ENCODE results near the gene NFATC2IP. TPM values are rescaled to one million over a fixed set of nuclear protein-coding genes. Genes with fewer than 3 reads are reported as not detected.
"Not testable (repeated sequence)": the region's sequence is repeated elsewhere in the genome, so short reads cannot be mapped to it uniquely, and the experiment has no call there.

NFATC2IP gene
- total and polyA plus RNA-seq, 4 donors = 6.9 to 38.5 (median 29.6) TPM

GRCh38 chr16:28924399-28924761 is 26.4 kb upstream of the NFATC2IP start:
- Histone ChIP-seq H3K36me3 (ENCODE audit: control insufficient read depth in 1 of 2, insufficient read depth in 2 of 2, low read length in 1 of 2) (no peaks in the 10 kb centered on the region), H3K27me3 (ENCODE audit: control insufficient read depth in 1 of 2, insufficient read depth in 2 of 2, low read length in 1 of 2) (no peaks in the 10 kb centered on the region), H3K4me3 (ENCODE audit: low read length in 2 of 2) (peak overlapping the region in 1 of 2 donors; percentile 88), H3K4me1 (ENCODE audit: control insufficient read depth in 1 of 2, insufficient read depth in 2 of 2, low read length in 2 of 2) (no peaks in the 10 kb centered on the region), H3K9me3 (ENCODE audit: control insufficient read depth, low read length) (no peaks in the 10 kb centered on the region), H3K27ac (ENCODE audit: low read depth in 1 of 2, low read length in 2 of 2) (no peak overlapping the region)
- ATAC-seq (ENCODE audit: low FRiP score) (peak; percentile 15), DNase-seq (no peak)
- WGBS, 2 donors = 19 to 22% methylated on average over 15 of the region's 15 CpGs
- intact Hi-C loops (cut with DNase I) = loop anchor here in 1 of 2 donors (1.0 kb wide), 1 partner anchor 44 kb away; no protein-coding TSS in a partner anchor

DNA sequence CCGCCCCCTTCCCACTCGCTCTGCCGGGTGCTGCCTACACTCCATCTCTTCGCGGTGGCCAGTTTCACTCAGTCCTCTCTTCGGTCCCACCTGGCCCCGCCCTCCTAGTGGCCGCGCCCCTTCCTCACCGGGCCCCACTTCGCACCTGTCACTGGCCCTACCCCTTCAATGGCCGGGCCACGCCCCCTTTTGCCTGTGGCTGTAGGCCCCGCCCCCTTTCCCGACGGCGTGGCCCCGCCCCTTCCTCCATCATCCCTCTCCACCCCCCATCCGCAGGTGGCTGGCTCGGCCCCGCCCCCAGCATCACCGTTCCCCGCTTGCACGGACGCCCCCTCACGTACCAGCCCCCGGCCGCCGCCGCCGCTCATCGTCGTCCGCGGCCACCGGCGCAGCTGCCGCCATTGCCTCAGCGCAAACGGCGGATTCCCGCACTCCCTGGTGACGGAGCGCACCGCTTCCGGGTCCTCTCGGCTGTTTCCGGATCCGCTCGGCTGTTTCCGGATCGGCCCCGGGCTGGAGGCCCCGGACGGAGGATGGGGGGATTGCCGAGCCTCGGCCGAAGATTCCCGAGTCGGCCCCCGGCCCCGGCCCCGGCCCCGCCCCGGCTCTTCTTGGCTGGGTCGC is 25.9 kb upstream of the NFATC2IP start, which contains the start of gene RABEP2:
TSS of gene RABEP2 (minus strand) at position 477 of the 624 bp plus-strand sequence. CDS start at position 402, 75 bp downstream.
- WGBS, 2 donors = 0 to 1% methylated on average over 63 to 66 of the region's 66 CpGs
- Histone ChIP-seq H3K27me3 (ENCODE audit: control insufficient read depth in 1 of 2, insufficient read depth in 2 of 2, low read length in 1 of 2) (no peaks in the 10 kb centered on the region), H3K36me3 (ENCODE audit: control insufficient read depth in 1 of 2, insufficient read depth in 2 of 2, low read length in 1 of 2) (no peaks in the 10 kb centered on the region), H3K4me3 (ENCODE audit: low read length in 2 of 2) (peak within 1 kb of the TSS; percentile 88 to 94), H3K9me3 (ENCODE audit: control insufficient read depth, low read length) (no peaks in the 10 kb centered on the region), H3K27ac (ENCODE audit: low read depth in 1 of 2, low read length in 2 of 2) (peak within 1 kb of the TSS; percentile 78 to 97), H3K4me1 (ENCODE audit: control insufficient read depth in 1 of 2, insufficient read depth in 2 of 2, low read length in 2 of 2) (no peaks in the 10 kb centered on the region)
- intact Hi-C loops (cut with DNase I) = loop anchor here (1.0 to 5.0 kb wide), 2 partner anchors 45 to 63 kb away; partner anchors contain the start of gene SH2B1 (in 1 of the 2)
- DNase-seq (peak; percentile 95 to 98), ATAC-seq (ENCODE audit: low FRiP score) (peak; percentile 98)

- no peaks in the 10 kb centered on the region for H3K9me3 ChIP-seq (ENCODE audit: control insufficient read depth, low read length)
- H3K36me3 ChIP-seq (ENCODE audit: control insufficient read depth in 1 of 2, insufficient read depth in 2 of 2, low read length in 1 of 2) = no peaks in the 10 kb centered on the region
- ATAC-seq (ENCODE audit: low FRiP score) = peak; percentile 81
- intact Hi-C loops (cut with DNase I) = loop anchor here in 1 of 2 donors (5.0 kb wide), 1 partner anchor 63 kb away; the partner anchor contains the start of gene SH2B1
- H3K4me3 ChIP-seq (ENCODE audit: low read length in 2 of 2) = peak overlapping the region; percentile 88 to 94
- H3K27ac ChIP-seq (ENCODE audit: low read depth in 1 of 2, low read length in 2 of 2) = peak overlapping the region; percentile 78 to 97
- whole genome bisulfite sequencing, 2 donors = 0 to 1% methylated on average over 48 of the region's 48 CpGs
- DNase-seq = peak; percentile 89 to 92
- H3K4me1 ChIP-seq (ENCODE audit: control insufficient read depth in 1 of 2, insufficient read depth in 2 of 2, low read length in 2 of 2) = no peaks in the 10 kb centered on the region
- H3K27me3 ChIP-seq (ENCODE audit: control insufficient read depth in 1 of 2, insufficient read depth in 2 of 2, low read length in 1 of 2) = no peaks in the 10 kb centered on the region
These were observed 25.1 kb upstream of the NFATC2IP start for GRCh38 chr16:28925386-28926228.

- 64 to 65% methylated on average over 2 of the region's 2 CpGs for WGBS, 2 donors
- H3K27ac ChIP-seq (ENCODE audit: low read depth in 1 of 2, low read length in 2 of 2); H3K4me3 ChIP-seq (ENCODE audit: low read length in 2 of 2); ATAC-seq (ENCODE audit: low FRiP score); H3K27me3 ChIP-seq (ENCODE audit: control insufficient read depth in 1 of 2, insufficient read depth in 2 of 2, low read length in 1 of 2); DNase-seq; H3K36me3 ChIP-seq (ENCODE audit: control insufficient read depth in 1 of 2, insufficient read depth in 2 of 2, low read length in 1 of 2); H3K4me1 ChIP-seq (ENCODE audit: control insufficient read depth in 1 of 2, insufficient read depth in 2 of 2, low read length in 2 of 2); H3K9me3 ChIP-seq (ENCODE audit: control insufficient read depth, low read length): not testable (repeated sequence)
- intact Hi-C loops (cut with DNase I) = loop anchor here in 1 of 2 donors (5.0 kb wide), 1 partner anchor 64 kb away; the partner anchor contains the start of gene SH2B1
These were observed 24.5 kb upstream of the NFATC2IP start for GRCh38 chr16:28926284-28926683.

DNA sequence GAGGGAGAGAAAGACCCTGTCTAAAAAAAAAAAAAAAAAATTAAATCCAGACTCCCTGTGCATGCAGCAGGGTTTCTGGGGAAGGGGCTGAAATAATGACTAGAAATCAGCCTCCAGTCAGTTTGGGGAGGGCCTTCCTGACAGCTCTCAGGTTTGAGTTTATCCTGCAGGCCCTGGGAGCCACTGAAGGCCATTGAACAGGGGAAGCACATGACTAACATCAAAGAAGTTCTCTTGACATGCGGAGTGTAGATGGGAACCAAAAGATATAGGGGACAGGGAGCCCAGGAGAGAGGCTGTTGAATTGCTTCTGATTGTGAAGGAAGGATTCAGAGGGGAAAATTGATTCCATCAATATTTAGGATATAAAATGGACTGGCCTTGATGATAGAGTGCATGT is 22.9 kb upstream of the NFATC2IP start:
- Histone ChIP-seq H3K27ac (ENCODE audit: low read depth in 1 of 2, low read length in 2 of 2) (no peak overlapping the region), H3K27me3 (ENCODE audit: control insufficient read depth in 1 of 2, insufficient read depth in 2 of 2, low read length in 1 of 2) (no peaks in the 10 kb centered on the region), H3K36me3 (ENCODE audit: control insufficient read depth in 1 of 2, insufficient read depth in 2 of 2, low read length in 1 of 2) (no peaks in the 10 kb centered on the region), H3K4me3 (ENCODE audit: low read length in 2 of 2) (no peak overlapping the region), H3K4me1 (ENCODE audit: control insufficient read depth in 1 of 2, insufficient read depth in 2 of 2, low read length in 2 of 2) (no peaks in the 10 kb centered on the region), H3K9me3 (ENCODE audit: control insufficient read depth, low read length) (no peaks in the 10 kb centered on the region)
- 92% methylated on average over 1 of the region's 1 CpG for WGBS, 2 donors
- no peak for ATAC-seq (ENCODE audit: low FRiP score)
- no peak for DNase-seq
- intact Hi-C loops (cut with DNase I) = loop anchor here in 1 of 2 donors (5.0 kb wide), 1 partner anchor 66 kb away; the partner anchor contains the start of gene SH2B1

GRCh38 chr16:28930203-28930602 is 20.5 kb upstream of the NFATC2IP start:
- intact Hi-C loops (cut with DNase I) = no loop called here
- no peak overlapping the region for H3K4me3 ChIP-seq (ENCODE audit: low read length in 2 of 2)
- H3K27me3 ChIP-seq (ENCODE audit: control insufficient read depth in 1 of 2, insufficient read depth in 2 of 2, low read length in 1 of 2) = no peaks in the 10 kb centered on the region
- H3K4me1 ChIP-seq (ENCODE audit: control insufficient read depth in 1 of 2, insufficient read depth in 2 of 2, low read length in 2 of 2) = no peaks in the 10 kb centered on the region
- no peak for ATAC-seq (ENCODE audit: low FRiP score)
- no peak overlapping the region for H3K27ac ChIP-seq (ENCODE audit: low read depth in 1 of 2, low read length in 2 of 2)
- WGBS, 2 donors = 87 to 97% methylated on average over 3 of the region's 3 CpGs
- no peaks in the 10 kb centered on the region for H3K36me3 ChIP-seq (ENCODE audit: control insufficient read depth in 1 of 2, insufficient read depth in 2 of 2, low read length in 1 of 2)
- no peak for DNase-seq
- no peaks in the 10 kb centered on the region for H3K9me3 ChIP-seq (ENCODE audit: control insufficient read depth, low read length)

DNA sequence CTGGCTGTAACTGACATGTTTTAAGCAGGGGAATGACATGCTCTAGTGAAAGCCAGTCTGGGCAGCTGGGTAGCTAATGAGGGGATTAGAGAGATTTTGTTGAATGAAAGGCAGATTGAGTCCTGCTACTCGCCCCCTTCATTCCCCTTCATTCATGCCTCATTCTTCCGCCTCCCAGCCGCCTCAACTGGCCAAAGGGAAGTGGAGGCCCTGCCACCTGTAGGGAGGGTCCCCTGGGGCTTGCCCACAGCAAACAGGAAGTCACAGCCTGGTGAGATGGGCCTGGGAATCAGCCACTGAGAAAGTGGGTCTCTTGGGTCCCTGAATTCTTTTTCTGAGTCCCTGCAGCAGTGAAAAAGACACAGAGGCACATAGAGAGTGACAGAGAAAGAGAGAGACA is 20.1 kb upstream of the NFATC2IP start:
- Histone ChIP-seq H3K9me3 (ENCODE audit: control insufficient read depth, low read length) (no peaks in the 10 kb centered on the region), H3K4me3 (ENCODE audit: low read length in 2 of 2) (no peak overlapping the region), H3K36me3 (ENCODE audit: control insufficient read depth in 1 of 2, insufficient read depth in 2 of 2, low read length in 1 of 2) (no peaks in the 10 kb centered on the region), H3K4me1 (ENCODE audit: control insufficient read depth in 1 of 2, insufficient read depth in 2 of 2, low read length in 2 of 2) (no peaks in the 10 kb centered on the region), H3K27ac (ENCODE audit: low read depth in 1 of 2, low read length in 2 of 2) (no peak overlapping the region), H3K27me3 (ENCODE audit: control insufficient read depth in 1 of 2, insufficient read depth in 2 of 2, low read length in 1 of 2) (no peaks in the 10 kb centered on the region)
- ATAC-seq (ENCODE audit: low FRiP score) (no peak), DNase-seq (no peak)
- intact Hi-C loops (cut with DNase I) = no loop called here
- whole genome bisulfite sequencing, 2 donors = 81 to 86% methylated on average over 3 of the region's 3 CpGs

DNA sequence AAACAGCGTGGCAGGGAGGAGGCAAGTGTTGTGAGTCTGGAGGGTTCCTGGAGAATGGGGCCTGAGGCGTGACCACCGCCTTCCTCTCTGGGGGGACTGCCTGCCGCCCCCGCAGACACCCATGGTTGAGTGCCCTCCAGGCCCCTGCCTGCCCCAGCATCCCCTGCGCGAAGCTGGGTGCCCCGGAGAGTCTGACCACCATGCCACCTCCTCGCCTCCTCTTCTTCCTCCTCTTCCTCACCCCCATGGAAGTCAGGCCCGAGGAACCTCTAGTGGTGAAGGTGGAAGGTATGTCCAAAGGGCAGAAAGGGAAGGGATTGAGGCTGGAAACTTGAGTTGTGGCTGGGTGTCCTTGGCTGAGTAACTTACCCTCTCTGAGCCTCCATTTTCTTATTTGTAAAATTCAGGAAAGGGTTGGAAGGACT is 18.9 kb upstream of the NFATC2IP start, which contains the start of gene CD19:
TSS of gene CD19 (plus strand) at position 171 of the 425 bp plus-strand sequence. CDS start at position 201, 30 bp downstream.
- intact Hi-C loops (cut with DNase I) = no loop called here
- Histone ChIP-seq H3K27ac (ENCODE audit: low read depth in 1 of 2, low read length in 2 of 2) (no peak within 1 kb of the TSS), H3K4me3 (ENCODE audit: low read length in 2 of 2) (no peak within 1 kb of the TSS), H3K27me3 (ENCODE audit: control insufficient read depth in 1 of 2, insufficient read depth in 2 of 2, low read length in 1 of 2) (no peaks in the 10 kb centered on the region), H3K9me3 (ENCODE audit: control insufficient read depth, low read length) (no peaks in the 10 kb centered on the region), H3K36me3 (ENCODE audit: control insufficient read depth in 1 of 2, insufficient read depth in 2 of 2, low read length in 1 of 2) (no peaks in the 10 kb centered on the region), H3K4me1 (ENCODE audit: control insufficient read depth in 1 of 2, insufficient read depth in 2 of 2, low read length in 2 of 2) (no peaks in the 10 kb centered on the region)
- no peak for DNase-seq
- WGBS, 2 donors = 91% methylated on average over 10 of the region's 10 CpGs
- no peak for ATAC-seq (ENCODE audit: low FRiP score)
